ENCODE results near the gene RAPGEF3. TPM values are rescaled to one million over a fixed set of nuclear protein-coding genes. Genes with fewer than 3 reads are reported as not detected.
A peak's percentile ranks its signal among the peaks of the same experiment; 100 is the strongest.

The RAPGEF3 gene
- total RNA-seq, 1 donor from 2014 or later, result 0.58 TPM

DNA sequence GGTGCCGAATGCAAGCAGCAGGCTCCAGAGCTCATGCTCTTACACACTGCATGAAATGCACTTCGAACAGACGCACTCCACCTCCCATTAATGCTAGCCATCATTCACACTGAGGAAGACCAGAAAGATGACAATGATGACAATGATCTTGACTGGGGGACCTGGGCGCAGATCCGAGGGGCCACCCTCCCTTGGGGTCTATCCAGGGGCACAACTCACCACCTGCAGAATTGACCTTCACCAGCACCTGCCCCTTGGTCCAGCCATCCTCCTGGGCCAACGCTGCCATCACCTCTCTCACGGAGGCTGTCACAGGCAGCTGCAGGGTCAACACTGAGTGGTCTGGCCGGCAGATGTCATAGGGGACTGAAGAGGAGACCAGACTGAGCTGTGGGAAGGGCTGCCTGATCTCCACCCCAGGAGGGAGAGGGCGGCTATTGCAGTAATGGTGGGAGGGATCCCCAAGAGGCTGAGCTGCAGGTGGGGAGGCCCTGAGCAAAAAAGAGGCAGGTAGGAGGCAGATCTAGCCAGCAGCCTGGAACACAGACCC, 15.3 kb downstream of the RAPGEF3 start:
- Histone ChIP-seq H3F3A (ENCODE audit: low read depth) (peaks cover 5% of the 10 kb centered on the region), H3K27me3 (no peaks in the 10 kb centered on the region), H3K9ac (no peak overlapping the region), H3K9me3 (ENCODE audit: low read depth) (no peaks in the 10 kb centered on the region), H3K36me3 (no peaks in the 10 kb centered on the region), H2AFZ (replicated peaks) (no peak overlapping the region), H4K20me1 (ENCODE audit: low read depth) (no peaks in the 10 kb centered on the region), H3K4me2 (no peak overlapping the region), H3K4me1 (peaks cover 22% of the 10 kb centered on the region), H3K27ac (no peak overlapping the region), H3K79me2 (ENCODE audit: low read depth) (no peaks in the 10 kb centered on the region), H3K4me3 (no peak overlapping the region)
- Mint-ChIP-seq H3K27me3 (ENCODE audit: insufficient read depth, low read depth) (peaks cover 4% of the 10 kb centered on the region), H3K27ac (no peak overlapping the region), H3K9me3 (no peaks in the 10 kb centered on the region), H3K36me3 (no peaks in the 10 kb centered on the region), H3K4me3 (peak overlapping the region; percentile 11), H3K4me1 (peaks cover 26% of the 10 kb centered on the region)
- no peak for DNase-seq (ENCODE audit: low spot score)
- TF ChIP-seq, protein P1, sequence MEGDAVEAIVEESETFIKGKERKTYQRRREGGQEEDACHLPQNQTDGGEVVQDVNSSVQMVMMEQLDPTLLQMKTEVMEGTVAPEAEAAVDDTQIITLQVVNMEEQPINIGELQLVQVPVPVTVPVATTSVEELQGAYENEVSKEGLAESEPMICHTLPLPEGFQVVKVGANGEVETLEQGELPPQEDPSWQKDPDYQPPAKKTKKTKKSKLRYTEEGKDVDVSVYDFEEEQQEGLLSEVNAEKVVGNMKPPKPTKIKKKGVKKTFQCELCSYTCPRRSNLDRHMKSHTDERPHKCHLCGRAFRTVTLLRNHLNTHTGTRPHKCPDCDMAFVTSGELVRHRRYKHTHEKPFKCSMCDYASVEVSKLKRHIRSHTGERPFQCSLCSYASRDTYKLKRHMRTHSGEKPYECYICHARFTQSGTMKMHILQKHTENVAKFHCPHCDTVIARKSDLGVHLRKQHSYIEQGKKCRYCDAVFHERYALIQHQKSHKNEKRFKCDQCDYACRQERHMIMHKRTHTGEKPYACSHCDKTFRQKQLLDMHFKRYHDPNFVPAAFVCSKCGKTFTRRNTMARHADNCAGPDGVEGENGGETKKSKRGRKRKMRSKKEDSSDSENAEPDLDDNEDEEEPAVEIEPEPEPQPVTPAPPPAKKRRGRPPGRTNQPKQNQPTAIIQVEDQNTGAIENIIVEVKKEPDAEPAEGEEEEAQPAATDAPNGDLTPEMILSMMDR (IDR thresholded peaks at IDR 0.05), result no peak
- TF ChIP-seq EZH2 (IDR thresholded peaks at IDR 0.05) (no peak), EZH2phosphoT487 (IDR thresholded peaks at IDR 0.05) (no peak)

DNA sequence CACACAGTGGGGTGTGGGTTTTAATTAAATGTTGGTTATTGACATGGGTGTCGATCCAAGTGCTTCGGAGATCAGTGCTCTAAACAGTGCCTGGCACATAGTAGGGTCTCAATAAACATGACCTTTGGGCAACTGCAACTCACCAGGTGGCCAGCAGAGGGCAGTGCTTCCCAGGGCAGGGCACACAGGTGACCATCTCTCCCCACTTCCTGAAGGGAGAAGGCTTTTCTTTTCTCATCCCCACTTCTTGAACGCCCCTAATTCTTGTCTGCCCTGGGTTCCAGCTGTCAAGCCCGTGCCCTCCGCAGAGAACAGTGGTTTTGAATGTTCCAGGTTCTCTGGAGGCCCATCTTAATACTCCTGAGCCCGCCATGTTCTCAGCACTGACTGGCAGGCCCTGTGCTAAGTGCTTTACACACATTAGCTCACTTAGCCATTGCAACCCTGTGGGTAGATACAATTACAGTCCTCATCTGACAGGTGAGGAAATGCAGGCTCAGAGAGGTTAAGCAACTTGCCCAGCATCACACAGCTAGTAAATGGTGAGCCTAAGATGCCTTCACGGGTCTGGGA, 16.3 kb downstream of the RAPGEF3 start:
- TF ChIP-seq, protein P1 (IDR thresholded peaks at IDR 0.05), result peak; percentile 88
- no peak for TF ChIP-seq EZH2 (IDR thresholded peaks at IDR 0.05)
- H3K4me2 ChIP-seq, result no peak overlapping the region
- no peak overlapping the region for H2AFZ ChIP-seq (replicated peaks)
- no peak overlapping the region for H3K9ac ChIP-seq
- Mint-ChIP-seq H3K4me1 (peaks cover 29% of the 10 kb centered on the region), H3K27ac (no peak overlapping the region), H3K36me3 (no peaks in the 10 kb centered on the region), H3K9me3 (no peaks in the 10 kb centered on the region), H3K27me3 (ENCODE audit: insufficient read depth, low read depth) (peaks cover 4% of the 10 kb centered on the region), H3K4me3 (no peak overlapping the region)
- H3K79me2 ChIP-seq (ENCODE audit: low read depth), result no peaks in the 10 kb centered on the region
- H3K4me1 ChIP-seq, result peaks cover 22% of the 10 kb centered on the region
- DNase-seq (ENCODE audit: low spot score), result peak; percentile 36
- H3K9me3 ChIP-seq (ENCODE audit: low read depth), result no peaks in the 10 kb centered on the region
- no peak overlapping the region for H3K4me3 ChIP-seq
- no peak overlapping the region for H3K27ac ChIP-seq
- H4K20me1 ChIP-seq (ENCODE audit: low read depth), result no peaks in the 10 kb centered on the region
- H3K27me3 ChIP-seq, result no peaks in the 10 kb centered on the region
- H3K36me3 ChIP-seq, result no peaks in the 10 kb centered on the region
- peaks cover 5% of the 10 kb centered on the region for H3F3A ChIP-seq (ENCODE audit: low read depth)

DNA sequence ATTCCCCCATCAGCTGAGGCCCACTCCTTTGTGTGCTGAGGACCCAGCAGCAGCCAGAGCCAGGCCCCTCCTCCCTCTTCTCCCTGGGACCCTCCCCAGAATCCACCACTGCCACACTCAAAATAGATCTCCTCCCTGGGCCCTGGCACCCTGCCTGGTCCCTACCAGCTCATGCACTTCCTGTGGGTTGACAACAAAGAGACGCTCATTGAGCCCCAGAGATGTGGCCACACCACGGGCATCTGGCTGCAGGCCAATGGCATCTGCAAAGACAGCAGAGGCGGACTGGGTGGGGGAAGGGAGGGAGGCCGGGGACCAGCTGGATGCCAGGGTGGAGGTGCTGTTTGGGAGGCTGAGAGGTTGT, 17.4 kb downstream of the RAPGEF3 start:
- H3K9ac ChIP-seq, result no peak overlapping the region
- DNase-seq (ENCODE audit: low spot score), result no peak
- TF ChIP-seq, protein P1 (IDR thresholded peaks at IDR 0.05), result no peak
- no peak for TF ChIP-seq EZH2 (IDR thresholded peaks at IDR 0.05)
- TF ChIP-seq EZH2phosphoT487 (IDR thresholded peaks at IDR 0.05), result no peak
- Mint-ChIP-seq H3K4me3 (no peak overlapping the region), H3K9me3 (no peaks in the 10 kb centered on the region), H3K27me3 (ENCODE audit: insufficient read depth, low read depth) (peaks cover 8% of the 10 kb centered on the region), H3K36me3 (no peaks in the 10 kb centered on the region), H3K4me1 (peaks cover 33% of the 10 kb centered on the region), H3K27ac (no peak overlapping the region)
- no peak overlapping the region for H3K27ac ChIP-seq
- H3K36me3 ChIP-seq, result no peaks in the 10 kb centered on the region
- H3K9me3 ChIP-seq (ENCODE audit: low read depth), result no peaks in the 10 kb centered on the region
- peaks cover 5% of the 10 kb centered on the region for H3F3A ChIP-seq (ENCODE audit: low read depth)
- no peaks in the 10 kb centered on the region for H3K79me2 ChIP-seq (ENCODE audit: low read depth)
- peak overlapping the region; percentile 69 for H2AFZ ChIP-seq (replicated peaks)
- H3K4me3 ChIP-seq, result no peak overlapping the region
- H4K20me1 ChIP-seq (ENCODE audit: low read depth), result no peaks in the 10 kb centered on the region
- peak overlapping the region; percentile 0 for H3K4me2 ChIP-seq
- H3K4me1 ChIP-seq, result peaks cover 22% of the 10 kb centered on the region
- H3K27me3 ChIP-seq, result no peaks in the 10 kb centered on the region
